Mesendoderm (in vitro differentiated cells): ENCODE results near the gene PTPRD.

Source experiments
- DNase-seq: peaks from one replicate; pipeline ENCODE4 v3.0.0; 2013
- H2AK5ac ChIP-seq: 2 replicates; pipeline ENCODE4 v1.6.1; 2013; ENCODE audit warnings: low read length, inconsistent platforms
- H2BK120ac ChIP-seq: 2 replicates; pipeline ENCODE4 v1.6.1; 2013; ENCODE audit warnings: low read depth, mild to moderate bottlenecking, low read length, moderate library complexity, mixed read lengths
- H2BK15ac ChIP-seq: replicated peaks from 2 replicates; pipeline ENCODE4 v1.6.1; 2013; ENCODE audit warnings: low read depth, mild to moderate bottlenecking, moderate library complexity
- H2BK5ac ChIP-seq: 2 replicates; pipeline ENCODE4 v1.6.1; 2013; ENCODE audit warnings: low read length, inconsistent platforms
- H3K18ac ChIP-seq: 2 replicates; pipeline ENCODE4 v1.6.1; 2013; ENCODE audit warnings: mild to moderate bottlenecking, low read length, mixed read lengths
- H3K23ac ChIP-seq: one replicate; pipeline ENCODE4 v1.6.1; 2013; ENCODE audit warnings: low read length
- H3K27ac ChIP-seq: 2 replicates; pipeline ENCODE4 v1.5.1; 2013; ENCODE audit warnings: low read depth, mild to moderate bottlenecking, inconsistent platforms, low read length, moderate library complexity
- H3K27me3 ChIP-seq: 2 replicates; pipeline ENCODE4 v1.6.1; 2013; ENCODE audit warnings: low read length, control low read depth, mild to moderate bottlenecking, inconsistent platforms; ENCODE audit not compliant: insufficient read depth, poor library complexity
- H3K36me3 ChIP-seq: 2 replicates; pipeline ENCODE4 v1.6.1; 2013; ENCODE audit warnings: low read length, inconsistent platforms; ENCODE audit not compliant: control insufficient read depth, insufficient read depth
- H3K4ac ChIP-seq: one replicate; pipeline ENCODE4 v1.6.1; 2013; ENCODE audit warnings: low read depth, mild to moderate bottlenecking, low read length, moderate library complexity
- H3K4me1 ChIP-seq: 2 replicates; pipeline ENCODE4 v1.6.1; 2013; ENCODE audit warnings: low read depth, low read length, inconsistent platforms; ENCODE audit not compliant: control insufficient read depth
- H3K4me2 ChIP-seq: 2 replicates; pipeline ENCODE4 v1.6.1; 2013; ENCODE audit warnings: low read length
- H3K4me3 ChIP-seq: 2 replicates; pipeline ENCODE4 v1.5.1; 2013; ENCODE audit warnings: mild to moderate bottlenecking, low read length
- H3K56ac ChIP-seq: one replicate; pipeline ENCODE4 v1.6.1; 2013; ENCODE audit warnings: low read length
- H3K79me1 ChIP-seq: 2 replicates; pipeline ENCODE4 v1.6.1; 2013; ENCODE audit warnings: low read length, inconsistent platforms
- H3K79me2 ChIP-seq: 2 replicates; pipeline ENCODE4 v1.6.1; 2013; ENCODE audit warnings: mild to moderate bottlenecking, low read length; ENCODE audit not compliant: control insufficient read depth, insufficient read depth
- H3K9ac ChIP-seq: 2 replicates; pipeline ENCODE4 v1.6.1; 2013; ENCODE audit warnings: low read length, inconsistent platforms
- H4K5ac ChIP-seq: one replicate; pipeline ENCODE4 v1.6.1; 2013; ENCODE audit warnings: low read length
- H4K8ac ChIP-seq: one replicate; pipeline ENCODE4 v1.6.1; 2013; ENCODE audit warnings: low read depth, mild to moderate bottlenecking, control low read depth, low read length, moderate library complexity
- WGBS: extraction: QIAGEN DNeasy Blood & Tissue Kit; methylation state at CpG from one replicate; pipeline ENCODE4 v1.1.7; 2013; ENCODE audit warnings: low lambda C conversion rate, missing lambda C conversion rate; ENCODE audit not compliant: insufficient coverage; ENCODE audit errors: extremely low coverage; 5-methylcytosine and 5-hydroxymethylcytosine counted together

Gene PTPRD

GRCh38 chr9:9170439-9171134 lies 1442.2 kb downstream of the PTPRD start:
- H3K27me3 ChIP-seq: no peaks in the 10 kb centered on the region
- WGBS: no CpG with 5 or more reads among the region's 4 CpGs
- no peak overlapping the region for H3K4me2 ChIP-seq
- H3K79me1 ChIP-seq: no peaks in the 10 kb centered on the region
- H2BK5ac ChIP-seq: no peak overlapping the region
- H2BK120ac ChIP-seq: no peak overlapping the region
- no peak overlapping the region for H2BK15ac ChIP-seq
- H3K9ac ChIP-seq: no peak overlapping the region
- no peak overlapping the region for H3K4ac ChIP-seq
- H3K27ac ChIP-seq: no peak overlapping the region
- no peak overlapping the region for H3K4me3 ChIP-seq
- no peak overlapping the region for H3K18ac ChIP-seq
- DNase-seq: no peak
- H2AK5ac ChIP-seq: no peak overlapping the region
- H3K4me1 ChIP-seq: no peaks in the 10 kb centered on the region
- H4K5ac ChIP-seq: no peak overlapping the region
- H4K8ac ChIP-seq: no peak overlapping the region
- no peaks in the 10 kb centered on the region for H3K36me3 ChIP-seq
- H3K56ac ChIP-seq: no peak overlapping the region
- no peaks in the 10 kb centered on the region for H3K79me2 ChIP-seq
- H3K23ac ChIP-seq: no peak overlapping the region

DNA sequence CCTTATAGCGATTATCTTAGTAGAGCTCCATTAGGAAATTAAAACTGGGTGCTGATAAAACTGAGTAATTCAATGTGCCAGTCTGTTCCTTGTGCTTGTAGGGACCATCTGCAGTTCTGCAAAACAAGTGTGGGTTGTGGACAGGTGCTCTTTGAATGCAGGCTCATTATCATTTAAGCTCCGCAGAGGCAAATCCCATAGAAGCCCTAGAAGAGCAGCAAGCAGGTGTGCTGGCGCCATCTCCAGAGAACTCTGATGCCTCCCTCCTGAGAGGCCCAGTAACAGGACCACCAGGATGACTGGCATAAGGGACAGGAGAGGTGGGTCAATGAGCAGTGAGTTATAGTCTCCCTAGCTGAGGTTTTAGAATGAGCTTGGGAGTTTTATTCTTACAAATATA lies 1470.8 kb downstream of the PTPRD start:
- Histone ChIP-seq H4K8ac (no peak overlapping the region), H3K27me3 (no peaks in the 10 kb centered on the region), H3K79me2 (no peaks in the 10 kb centered on the region), H2BK120ac (no peak overlapping the region), H2BK15ac (no peak overlapping the region), H3K79me1 (no peaks in the 10 kb centered on the region), H3K4me2 (no peak overlapping the region), H3K27ac (no peak overlapping the region), H3K36me3 (no peaks in the 10 kb centered on the region), H4K5ac (no peak overlapping the region), H2AK5ac (no peak overlapping the region), H3K4ac (no peak overlapping the region), H3K4me1 (no peaks in the 10 kb centered on the region), H3K23ac (no peak overlapping the region), H3K56ac (no peak overlapping the region), H3K18ac (no peak overlapping the region), H3K9ac (no peak overlapping the region), H2BK5ac (no peak overlapping the region), H3K4me3 (no peak overlapping the region)
- no CpG with 5 or more reads among the region's 3 CpGs for WGBS
- peak; percentile 27 for DNase-seq

DNA sequence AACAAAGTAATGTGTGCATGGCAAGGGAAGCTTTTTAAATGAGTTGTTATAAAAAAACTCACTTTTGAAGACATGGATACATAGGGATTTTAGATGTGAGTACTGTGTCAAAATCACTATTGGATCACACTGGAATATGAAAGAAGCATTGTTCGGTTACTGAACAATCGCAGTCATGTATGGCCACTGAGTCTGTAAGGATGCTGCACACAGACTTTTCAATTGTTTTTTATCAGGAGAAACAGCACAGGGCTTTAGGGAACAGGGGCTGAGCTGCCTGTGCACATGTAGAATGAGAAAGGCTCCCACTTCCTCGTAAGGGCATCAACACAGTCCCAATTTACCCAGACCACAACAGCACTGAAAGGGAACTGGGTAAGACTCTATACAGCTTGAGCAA lies 1479.3 kb downstream of the PTPRD start:
- Histone ChIP-seq H4K8ac (no peak overlapping the region), H3K4me3 (no peak overlapping the region), H3K27ac (no peak overlapping the region), H3K4me1 (no peaks in the 10 kb centered on the region), H2BK5ac (no peak overlapping the region), H2AK5ac (no peak overlapping the region), H2BK120ac (no peak overlapping the region), H3K27me3 (no peaks in the 10 kb centered on the region), H4K5ac (no peak overlapping the region), H3K23ac (no peak overlapping the region), H3K4me2 (no peak overlapping the region), H3K18ac (no peak overlapping the region), H3K79me1 (no peaks in the 10 kb centered on the region), H3K36me3 (no peaks in the 10 kb centered on the region), H3K56ac (no peak overlapping the region), H3K79me2 (no peaks in the 10 kb centered on the region), H3K9ac (no peak overlapping the region), H3K4ac (no peak overlapping the region), H2BK15ac (no peak overlapping the region)
- DNase-seq: no peak
- no CpG with 5 or more reads among the region's 3 CpGs for WGBS

- Histone ChIP-seq H3K36me3 (no peaks in the 10 kb centered on the region), H2BK5ac (no peak overlapping the region), H3K4me2 (no peak overlapping the region), H3K9ac (no peak overlapping the region), H3K27me3 (no peaks in the 10 kb centered on the region), H4K8ac (no peak overlapping the region), H2BK15ac (no peak overlapping the region), H2BK120ac (no peak overlapping the region), H3K79me2 (no peaks in the 10 kb centered on the region), H2AK5ac (no peak overlapping the region), H3K79me1 (no peaks in the 10 kb centered on the region), H3K4ac (no peak overlapping the region), H3K18ac (no peak overlapping the region), H3K56ac (no peak overlapping the region), H4K5ac (no peak overlapping the region), H3K4me3 (no peak overlapping the region), H3K27ac (no peak overlapping the region), H3K4me1 (no peaks in the 10 kb centered on the region), H3K23ac (no peak overlapping the region)
- DNase-seq: no peak
- no CpG with 5 or more reads among the region's 2 CpGs for WGBS
Observed at GRCh38 chr9:9124616-9125015, 1488.2 kb downstream of the PTPRD start.

GRCh38 chr9:9122230-9122875 lies 1490.4 kb downstream of the PTPRD start:
- Histone ChIP-seq H2AK5ac (no peak overlapping the region), H3K23ac (no peak overlapping the region), H2BK5ac (no peak overlapping the region), H3K79me1 (no peaks in the 10 kb centered on the region), H3K4me3 (no peak overlapping the region), H3K9ac (no peak overlapping the region), H3K18ac (no peak overlapping the region), H4K5ac (no peak overlapping the region), H2BK15ac (no peak overlapping the region), H3K27ac (no peak overlapping the region), H3K36me3 (no peaks in the 10 kb centered on the region), H3K27me3 (no peaks in the 10 kb centered on the region), H4K8ac (no peak overlapping the region), H3K4me2 (no peak overlapping the region), H3K4me1 (no peaks in the 10 kb centered on the region), H2BK120ac (no peak overlapping the region), H3K79me2 (no peaks in the 10 kb centered on the region), H3K4ac (no peak overlapping the region), H3K56ac (no peak overlapping the region)
- DNase-seq: no peak
- WGBS: no CpG with 5 or more reads among the region's 3 CpGs

- Histone ChIP-seq H3K18ac (no peak overlapping the region), H2BK15ac (no peak overlapping the region), H3K4ac (no peak overlapping the region), H3K56ac (no peak overlapping the region), H3K79me2 (no peaks in the 10 kb centered on the region), H3K9ac (no peak overlapping the region), H3K4me1 (no peaks in the 10 kb centered on the region), H2BK120ac (no peak overlapping the region), H3K27me3 (no peaks in the 10 kb centered on the region), H2AK5ac (no peak overlapping the region), H4K5ac (no peak overlapping the region), H2BK5ac (no peak overlapping the region), H3K4me3 (no peak overlapping the region), H3K27ac (no peak overlapping the region), H3K4me2 (no peak overlapping the region), H4K8ac (no peak overlapping the region), H3K79me1 (no peaks in the 10 kb centered on the region), H3K23ac (no peak overlapping the region), H3K36me3 (no peaks in the 10 kb centered on the region)
- DNase-seq: no peak
- WGBS: no CpG with 5 or more reads among the region's 2 CpGs
Observed at GRCh38 chr9:9117866-9118265, 1494.9 kb downstream of the PTPRD start.
